IPS-20b (cell line): ENCODE data around the gene CENPT.

Experiments
- H3K27ac ChIP-seq: one replicate; pipeline ENCODE4 v1.5.1; 2013; ENCODE audit warnings: low read length
- H3K27me3 ChIP-seq: 2 replicates; pipeline ENCODE4 v1.6.1; 2013; ENCODE audit warnings: mild to moderate bottlenecking, low read length, inconsistent platforms; ENCODE audit not compliant: insufficient read depth
- H3K36me3 ChIP-seq: 2 replicates; pipeline ENCODE4 v1.6.1; 2013; ENCODE audit warnings: low read depth, mild to moderate bottlenecking, inconsistent platforms, low read length, moderate library complexity; ENCODE audit not compliant: insufficient read depth
- H3K4me1 ChIP-seq: 2 replicates; pipeline ENCODE4 v1.6.1; 2013; ENCODE audit warnings: mild to moderate bottlenecking, control low read depth, inconsistent platforms, low read length, moderate library complexity; ENCODE audit not compliant: insufficient read depth
- H3K4me3 ChIP-seq: 2 replicates; pipeline ENCODE4 v1.5.1; 2013; ENCODE audit warnings: mild to moderate bottlenecking, low read length, inconsistent platforms
- H3K9ac ChIP-seq: 2 replicates; pipeline ENCODE4 v1.6.1; 2013; ENCODE audit warnings: low read depth, mild to moderate bottlenecking, inconsistent platforms, low read length, moderate library complexity
- H3K9me3 ChIP-seq: 2 replicates; pipeline ENCODE4 v1.6.1; 2013; ENCODE audit warnings: mild to moderate bottlenecking, low read depth, low read length, inconsistent platforms; ENCODE audit not compliant: insufficient read depth

Gene CENPT

GRCh38 chr16:67847064-67847861 is at the start of gene CENPT:
CENPT (minus strand) TSS chr16:67847693; CDS start chr16:67833859, 13,834 bp downstream.
- H3K9me3 ChIP-seq = no peaks in the 10 kb centered on the region
- H3K27me3 ChIP-seq = no peaks in the 10 kb centered on the region
- H3K4me1 ChIP-seq = peaks cover 35% of the 10 kb centered on the region
- H3K36me3 ChIP-seq = peaks cover 10% of the 10 kb centered on the region
- H3K27ac ChIP-seq = peak within 1 kb of the TSS; percentile 96
- H3K9ac ChIP-seq = peak within 1 kb of the TSS; percentile 95
- H3K4me3 ChIP-seq = peak within 1 kb of the TSS; percentile 97

GRCh38 chr16:67897231-67897630 is 49.7 kb upstream of the CENPT start:
- H3K27ac ChIP-seq = no peak overlapping the region
- no peak overlapping the region for H3K4me3 ChIP-seq
- H3K9ac ChIP-seq = no peak overlapping the region
- no peaks in the 10 kb centered on the region for H3K36me3 ChIP-seq
- no peaks in the 10 kb centered on the region for H3K9me3 ChIP-seq
- peaks cover 6% of the 10 kb centered on the region; the same call in 1 of the 2 replicates for H3K4me1 ChIP-seq
- no peaks in the 10 kb centered on the region for H3K27me3 ChIP-seq

- H3K9ac ChIP-seq = peak overlapping the region; percentile 98
- H3K9me3 ChIP-seq = no peaks in the 10 kb centered on the region
- H3K27ac ChIP-seq = no peak overlapping the region
- no peaks in the 10 kb centered on the region for H3K36me3 ChIP-seq
- H3K4me3 ChIP-seq = peak overlapping the region; percentile 87
- no peaks in the 10 kb centered on the region for H3K27me3 ChIP-seq
- peaks cover 8% of the 10 kb centered on the region; the same call in 1 of the 2 replicates for H3K4me1 ChIP-seq
Observed at GRCh38 chr16:67893743-67894399, 46.4 kb upstream of the CENPT start.

GRCh38 chr16:67892899-67893742 is 45.6 kb upstream of the CENPT start, which contains the start of gene PSKH1:
PSKH1 (plus strand) TSS chr16:67893254; CDS start chr16:67908750, 15,496 bp downstream.
- peak within 1 kb of the TSS; percentile 98 for H3K9ac ChIP-seq
- no peak within 1 kb of the TSS for H3K27ac ChIP-seq
- peak within 1 kb of the TSS; percentile 87 for H3K4me3 ChIP-seq
- no peaks in the 10 kb centered on the region for H3K36me3 ChIP-seq
- H3K27me3 ChIP-seq = no peaks in the 10 kb centered on the region
- peaks cover 8% of the 10 kb centered on the region; the same call in 1 of the 2 replicates for H3K4me1 ChIP-seq
- H3K9me3 ChIP-seq = no peaks in the 10 kb centered on the region

- H3K27ac ChIP-seq = no peak overlapping the region
- no peaks in the 10 kb centered on the region for H3K9me3 ChIP-seq
- peak overlapping the region; percentile 70 for H3K4me3 ChIP-seq
- no peaks in the 10 kb centered on the region for H3K36me3 ChIP-seq
- no peaks in the 10 kb centered on the region for H3K27me3 ChIP-seq
- peak overlapping the region; percentile 74; the same call in 1 of the 2 replicates for H3K9ac ChIP-seq
- peaks cover 8% of the 10 kb centered on the region; the same call in 1 of the 2 replicates for H3K4me1 ChIP-seq
Observed at GRCh38 chr16:67892375-67892774, 44.9 kb upstream of the CENPT start.

GRCh38 chr16:67888331-67888730 is 40.8 kb upstream of the CENPT start:
- Histone ChIP-seq H3K27ac (no peak overlapping the region), H3K4me1 (peaks cover 16% of the 10 kb centered on the region), H3K9ac (no peak overlapping the region), H3K4me3 (no peak overlapping the region), H3K27me3 (no peaks in the 10 kb centered on the region), H3K36me3 (peaks cover 8% of the 10 kb centered on the region), H3K9me3 (no peaks in the 10 kb centered on the region)

- H3K4me1 ChIP-seq = peaks cover 10% of the 10 kb centered on the region
- H3K4me3 ChIP-seq = no peak overlapping the region
- no peak overlapping the region for H3K27ac ChIP-seq
- H3K27me3 ChIP-seq = no peaks in the 10 kb centered on the region
- no peaks in the 10 kb centered on the region for H3K9me3 ChIP-seq
- peaks cover 27% of the 10 kb centered on the region for H3K36me3 ChIP-seq
- H3K9ac ChIP-seq = no peak overlapping the region
Observed at GRCh38 chr16:67886387-67886786, 38.9 kb upstream of the CENPT start.

GRCh38 chr16:67885976-67886375 is 38.5 kb upstream of the CENPT start:
- no peak overlapping the region for H3K9ac ChIP-seq

GRCh38 chr16:67885545-67885944 is 38.1 kb upstream of the CENPT start:
- Histone ChIP-seq H3K9ac (peak overlapping the region; percentile 70; the same call in 1 of the 2 replicates), H3K27me3 (no peaks in the 10 kb centered on the region), H3K36me3 (peaks cover 36% of the 10 kb centered on the region), H3K4me1 (peaks cover 10% of the 10 kb centered on the region), H3K4me3 (peak overlapping the region; percentile 61; the same call in 1 of the 2 replicates), H3K27ac (no peak overlapping the region), H3K9me3 (no peaks in the 10 kb centered on the region)

More at GRCh38 chr16:67885976-67886375, 38.5 kb upstream of the CENPT start:
- no peak overlapping the region for H3K27ac ChIP-seq
- H3K4me1 ChIP-seq = peaks cover 10% of the 10 kb centered on the region
- H3K9me3 ChIP-seq = no peaks in the 10 kb centered on the region
- no peaks in the 10 kb centered on the region for H3K27me3 ChIP-seq
- H3K4me3 ChIP-seq = no peak overlapping the region
- peaks cover 31% of the 10 kb centered on the region for H3K36me3 ChIP-seq

- peaks cover 10% of the 10 kb centered on the region for H3K4me1 ChIP-seq
- H3K9ac ChIP-seq = peak within 1 kb of the TSS; percentile 70; the same call in 1 of the 2 replicates
- H3K9me3 ChIP-seq = no peaks in the 10 kb centered on the region
- H3K27me3 ChIP-seq = no peaks in the 10 kb centered on the region
- peaks cover 44% of the 10 kb centered on the region for H3K36me3 ChIP-seq
- no peak within 1 kb of the TSS for H3K27ac ChIP-seq
- H3K4me3 ChIP-seq = peak within 1 kb of the TSS; percentile 61; the same call in 1 of the 2 replicates
Observed at GRCh38 chr16:67884684-67885083, 37.2 kb upstream of the CENPT start, which contains the start of gene NRN1L. NRN1L (plus strand) TSS chr16:67884885; CDS start chr16:67884904, 19 bp downstream.

GRCh38 chr16:67883872-67884261 is 36.4 kb upstream of the CENPT start:
- H3K9ac ChIP-seq = no peak overlapping the region
- H3K9me3 ChIP-seq = no peaks in the 10 kb centered on the region
- H3K27ac ChIP-seq = no peak overlapping the region
- peaks cover 52% of the 10 kb centered on the region for H3K36me3 ChIP-seq
- peaks cover 10% of the 10 kb centered on the region for H3K4me1 ChIP-seq
- no peak overlapping the region for H3K4me3 ChIP-seq
- H3K27me3 ChIP-seq = no peaks in the 10 kb centered on the region
